Right cardiac atrium (tissue), 5 donors: ENCODE data around the gene CALCOCO1. TPM values are rescaled to one million over a fixed set of nuclear protein-coding genes. Genes with fewer than 3 reads are reported as not detected.
A peak's percentile ranks its signal among the peaks of the same experiment; 100 is the strongest.

Source experiments
- ATAC-seq, 2 donors: fragments of 200-7000 bp; cut with Tn5 transposase; one replicate each; pipeline versions ENCODE4 v1.8.0 to v1.9.1; 2020; ENCODE audit warnings: moderate library complexity in 2 of 2, mild to moderate bottlenecking in 1 of 2
- DNase-seq, 3 donors: peaks; one replicate each; pipeline ENCODE4 v3.0.0-alpha.2; 2020
- H3K27ac ChIP-seq: one replicate; pipeline ENCODE4 v1.5.1; 2013; ENCODE audit warnings: mild to moderate bottlenecking, low read length, control low read depth, moderate library complexity
- H3K27me3 ChIP-seq: one replicate; pipeline ENCODE4 v1.6.1; 2013; ENCODE audit not compliant: control insufficient read depth, insufficient read depth
- H3K4me1 ChIP-seq: one replicate; pipeline ENCODE4 v1.6.1; 2013; ENCODE audit warnings: low read length; ENCODE audit not compliant: control insufficient read depth, insufficient read depth
- H3K4me3 ChIP-seq: one replicate; pipeline ENCODE4 v1.5.1; 2013; ENCODE audit warnings: low read length, control low read depth
- H3K9me3 ChIP-seq: one replicate; pipeline ENCODE4 v1.6.1; 2013; ENCODE audit warnings: low read length; ENCODE audit not compliant: control insufficient read depth
- WGBS: extraction: QIAGEN DNeasy Blood & Tissue Kit; methylation state at CpG from one replicate; pipeline ENCODE4 v1.1.7; 2013; 5-methylcytosine and 5-hydroxymethylcytosine counted together
- intact Hi-C, 4 donors: fragments of 100-400 bp; cut with DNase I; formaldehyde crosslinking; loops; one replicate each; pipeline versions ENCODE4 v1.11.0 to v1.14.0; 2022 to 2023
- polyA plus RNA-seq: library from polyadenylated mRNA; stranded (reverse); fragments of 200-250 nt; gene quantifications from one replicate; pipeline ENCODE4 v1.2.3, GENCODE V29; 2013
- total RNA-seq, 4 donors: library from RNA; stranded (reverse); fragmentation: NEBNext Ultra II Directional; extraction: Animal tissue kit (Norgen Biotek cat#: 25700); gene quantifications; one replicate each; pipeline ENCODE4 v1.2.1, GENCODE V29; 2021
- donor health status: healthy with polysubstance abuse.
- donor health status: DM: no; HTN: yes; CAD: no.
- donor health status: DM: no; HTN: no; CAD: no.
- donor health status: DM: no; HTN: yes; CAD: no; lungs with severe emphysema.
- donor health status: DM: yes; HTN: yes; CAD: no.

The CALCOCO1 gene
- total and polyA plus RNA-seq, 5 donors, result 121 to 247 (median 197) TPM

DNA sequence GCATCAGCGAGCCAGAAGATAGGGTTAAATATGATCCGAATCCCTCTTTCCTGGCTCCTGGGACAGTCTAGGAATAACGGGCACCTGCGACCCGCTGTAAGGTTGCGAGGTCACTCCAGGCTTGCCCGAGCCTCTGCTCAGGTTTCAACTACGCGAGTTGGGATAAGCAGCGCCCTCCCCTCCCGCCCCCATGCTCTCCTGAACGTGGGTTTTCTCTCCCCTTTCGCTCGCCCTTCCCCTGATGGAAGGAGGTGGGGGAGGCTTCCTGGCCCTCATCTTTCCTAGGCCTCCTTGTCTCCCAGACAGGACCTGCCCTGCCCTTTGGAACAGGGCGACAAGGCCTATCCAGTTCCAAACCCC, 50.6 kb downstream of the CALCOCO1 start:
- no peaks in the 10 kb centered on the region for H3K9me3 ChIP-seq
- 5% methylated on average over 15 of the region's 15 CpGs for WGBS
- intact Hi-C loops, result loop anchor here (5.0 to 10.0 kb wide), 5 partner anchors 49 to 134 kb away; partner anchors contain the start of gene ATF7 (in 2 of the 4)
- H3K27me3 ChIP-seq, result no peaks in the 10 kb centered on the region
- H3K4me1 ChIP-seq, result no peaks in the 10 kb centered on the region
- peak overlapping the region; percentile 96 for H3K27ac ChIP-seq
- DNase-seq (peak; percentile 42 to 81 (median 75)), ATAC-seq (peak; percentile 47 to 52)
- H3K4me3 ChIP-seq, result peak overlapping the region; percentile 56

- Histone ChIP-seq H3K27me3 (no peaks in the 10 kb centered on the region), H3K4me1 (no peaks in the 10 kb centered on the region), H3K27ac (peak within 1 kb of the TSS; percentile 96), H3K9me3 (no peaks in the 10 kb centered on the region), H3K4me3 (peak within 1 kb of the TSS; percentile 59)
- intact Hi-C loops, result loop anchor here (5.0 to 10.0 kb wide), 5 partner anchors 49 to 134 kb away; partner anchors contain the start of gene ATF7 (in 2 of the 4)
- DNase-seq, result peak; percentile 97 to 98 (median 98)
- WGBS, result under 1% methylated on average over 61 of the region's 61 CpGs
- ATAC-seq, result peak; percentile 95 to 97
These were observed 51.3 kb downstream of the CALCOCO1 start, which contains the start of gene ATP5MC2 for GRCh38 chr12:53675701-53676607. Gene ATP5MC2, minus strand, starts transcription at chr12:53676083. Its CDS starts 3,469 bp downstream, at chr12:53672614.

- peak overlapping the region; percentile 59 for H3K4me3 ChIP-seq
- intact Hi-C loops, result loop anchor here (5.0 to 10.0 kb wide), 6 partner anchors 48 to 133 kb away; partner anchors contain the start of gene ATF7 (in 2 of the 4)
- no peaks in the 10 kb centered on the region for H3K27me3 ChIP-seq
- WGBS, result 30% methylated on average over 8 of the region's 8 CpGs
- H3K4me1 ChIP-seq, result no peaks in the 10 kb centered on the region
- no peaks in the 10 kb centered on the region for H3K9me3 ChIP-seq
- no peak for ATAC-seq
- H3K27ac ChIP-seq, result peak overlapping the region; percentile 76
- no peak for DNase-seq
These were observed 52.1 kb downstream of the CALCOCO1 start for GRCh38 chr12:53674977-53675700.

GRCh38 chr12:53670971-53671370, 56.3 kb downstream of the CALCOCO1 start:
- Histone ChIP-seq H3K27me3 (no peaks in the 10 kb centered on the region), H3K4me1 (no peaks in the 10 kb centered on the region), H3K4me3 (no peak overlapping the region), H3K27ac (no peak overlapping the region), H3K9me3 (no peaks in the 10 kb centered on the region)
- intact Hi-C loops, result loop anchor here in 3 of 4 donors (5.0 to 10.0 kb wide), 4 partner anchors 46 to 129 kb away; partner anchors contain the start of gene ATF7 (in 1 of the 3)
- ATAC-seq, result no peak
- no peak for DNase-seq

DNA sequence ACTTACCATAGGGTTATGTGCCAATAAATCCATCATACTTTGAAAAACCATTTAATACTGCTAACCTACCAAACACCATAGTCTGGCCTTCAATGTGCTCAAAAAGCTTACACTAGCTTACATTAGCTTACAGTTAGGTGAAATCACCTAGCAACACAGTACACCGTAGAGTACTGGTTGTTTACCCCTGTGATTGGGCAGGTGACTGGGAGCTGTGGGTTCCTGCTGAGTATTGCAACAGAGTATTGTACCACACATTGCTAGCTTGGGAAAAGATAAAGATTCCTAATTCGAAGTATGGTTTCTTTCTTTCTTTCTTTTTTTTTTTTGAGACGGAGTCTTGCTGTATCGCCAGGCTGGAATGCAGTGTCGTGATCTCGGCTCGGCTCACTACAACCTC, 56.9 kb downstream of the CALCOCO1 start:
- no peak overlapping the region for H3K27ac ChIP-seq
- H3K4me1 ChIP-seq, result no peaks in the 10 kb centered on the region
- intact Hi-C loops, result loop anchor here in 3 of 4 donors (5.0 to 10.0 kb wide), 4 partner anchors 46 to 128 kb away; partner anchors contain the start of gene ATF7 (in 1 of the 3)
- H3K27me3 ChIP-seq, result no peaks in the 10 kb centered on the region
- WGBS, result 89% methylated on average over 7 of the region's 7 CpGs
- DNase-seq (no peak), ATAC-seq (no peak)
- no peaks in the 10 kb centered on the region for H3K9me3 ChIP-seq
- no peak overlapping the region for H3K4me3 ChIP-seq

- WGBS, result 95% methylated on average over 2 of the region's 2 CpGs
- no peak overlapping the region for H3K27ac ChIP-seq
- DNase-seq, result no peak
- intact Hi-C loops, result no loop called here
- ATAC-seq, result no peak
- H3K9me3 ChIP-seq, result no peaks in the 10 kb centered on the region
- H3K27me3 ChIP-seq, result no peaks in the 10 kb centered on the region
- no peak overlapping the region for H3K4me3 ChIP-seq
- H3K4me1 ChIP-seq, result no peaks in the 10 kb centered on the region
These were observed 60.2 kb downstream of the CALCOCO1 start for GRCh38 chr12:53667080-53667479.

DNA sequence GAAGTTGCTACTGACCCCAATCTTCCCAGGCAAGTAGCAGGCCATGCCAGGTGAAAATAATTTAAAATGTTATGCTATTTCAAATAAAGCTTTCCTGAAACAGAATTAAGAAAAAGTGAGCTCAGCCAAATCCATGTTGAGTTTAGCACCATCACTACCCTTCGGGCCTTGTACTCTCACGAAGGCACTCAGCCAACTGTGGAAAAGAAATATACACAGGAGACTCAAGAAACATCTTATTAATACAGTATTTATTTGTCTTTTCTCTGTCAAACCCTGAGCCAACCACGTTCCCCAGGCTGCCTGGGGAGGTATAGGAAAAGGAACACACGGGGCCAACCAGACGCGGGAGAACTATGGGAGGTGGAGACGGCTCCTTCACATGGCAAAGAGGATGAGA, 62.3 kb downstream of the CALCOCO1 start:
- H3K27ac ChIP-seq, result no peak overlapping the region
- 62% methylated on average over 7 of the region's 7 CpGs for WGBS
- intact Hi-C loops, result no loop called here

GRCh38 chr12:53664191-53664590, 63.1 kb downstream of the CALCOCO1 start:
- Histone ChIP-seq H3K4me3 (no peak overlapping the region), H3K4me1 (no peaks in the 10 kb centered on the region), H3K27ac (no peak overlapping the region), H3K9me3 (no peaks in the 10 kb centered on the region), H3K27me3 (no peaks in the 10 kb centered on the region)
- no peak for ATAC-seq
- intact Hi-C loops, result no loop called here
- no peak for DNase-seq
- WGBS, result 81% methylated on average over 5 of the region's 5 CpGs

More for the DNA sequence above, 62.3 kb downstream of the CALCOCO1 start:
- Histone ChIP-seq H3K9me3 (no peaks in the 10 kb centered on the region), H3K27me3 (no peaks in the 10 kb centered on the region), H3K4me3 (no peak overlapping the region), H3K4me1 (no peaks in the 10 kb centered on the region)
- DNase-seq, result no peak
- ATAC-seq, result no peak

- H3K9me3 ChIP-seq, result no peaks in the 10 kb centered on the region
- ATAC-seq (peak; percentile 56 to 57), DNase-seq (peak; percentile 37 to 82 (median 79))
- H3K27me3 ChIP-seq, result no peaks in the 10 kb centered on the region
- H3K4me1 ChIP-seq, result no peaks in the 10 kb centered on the region
- intact Hi-C loops, result no loop called here
- peak overlapping the region; percentile 94 for H3K27ac ChIP-seq
- H3K4me3 ChIP-seq, result no peak overlapping the region
- 32% methylated on average over 5 of the region's 5 CpGs for WGBS
These were observed 67.2 kb downstream of the CALCOCO1 start for GRCh38 chr12:53660041-53660440.

GRCh38 chr12:53659571-53659981, 67.7 kb downstream of the CALCOCO1 start:
- intact Hi-C loops, result no loop called here
- Histone ChIP-seq H3K9me3 (no peaks in the 10 kb centered on the region), H3K4me1 (no peaks in the 10 kb centered on the region), H3K27ac (peak overlapping the region; percentile 99), H3K4me3 (no peak overlapping the region), H3K27me3 (no peaks in the 10 kb centered on the region)
- ATAC-seq (peak; percentile 55 to 57), DNase-seq (no peak)
- 23% methylated on average over 2 of the region's 2 CpGs for WGBS
